Keratinocyte (primary cell): ENCODE measurements around the gene BEGAIN. TPM values are rescaled to one million over a fixed set of nuclear protein-coding genes. Genes with fewer than 3 reads are reported as not detected.
A peak's percentile ranks its signal among the peaks of the same experiment; 100 is the strongest.

Experiments
- DNase-seq: peaks from one replicate; pipeline ENCODE4 v3.0.0-alpha.2; 2011; ENCODE audit warnings: low read depth, missing footprints, low spot score
- FAIRE-seq: peaks from 2 replicates; lab custom pipeline; 2011; peaks lifted over from hg19 to GRCh38; lab: Jason Lieb, UNC
- H2AFZ ChIP-seq: 2 replicates; pipeline ENCODE4 v1.6.0; 2012; ENCODE audit warnings: low read length, control low read depth, inconsistent platforms; ENCODE audit not compliant: control insufficient read depth
- H3K27ac ChIP-seq: 2 replicates; pipeline ENCODE4 v1.5.1; 2011; ENCODE audit warnings: low read length; ENCODE audit not compliant: control insufficient read depth, insufficient read depth
- H3K27me3 ChIP-seq: 3 replicates; pipeline ENCODE4 v1.6.0; 2011; ENCODE audit warnings: low read length; ENCODE audit not compliant: control insufficient read depth, insufficient read depth; ENCODE audit errors: extremely low read depth
- H3K36me3 ChIP-seq, 2 experiments: 2 replicates in 1 of 2; 3 replicates in 1 of 2; pipeline ENCODE4 v1.5.1; 2011; ENCODE audit warnings: low read length in 2 of 2, mild to moderate bottlenecking in 1 of 2; ENCODE audit not compliant: control insufficient read depth in 2 of 2, insufficient read depth in 2 of 2; ENCODE audit errors: extremely low read depth in 1 of 2
- H3K4me1 ChIP-seq: 3 replicates; pipeline ENCODE4 v1.5.1; 2011; ENCODE audit warnings: low read length; ENCODE audit not compliant: control insufficient read depth, insufficient read depth; ENCODE audit errors: extremely low read depth
- H3K4me2 ChIP-seq: 3 replicates; pipeline ENCODE4 v1.6.0; 2011; ENCODE audit warnings: low read depth, low read length; ENCODE audit not compliant: control insufficient read depth, insufficient read depth; ENCODE audit errors: extremely low read depth
- H3K4me3 ChIP-seq, 3 experiments: fragments of 200-600 bp in 1 of 3; sonication (generic) in 1 of 3; 2 replicates in 2 of 3; 3 replicates in 1 of 3; pipeline ENCODE4 v1.5.1; 2011 to 2016; ENCODE audit warnings: low read length in 3 of 3, mild to moderate bottlenecking in 3 of 3, control low read depth in 2 of 3, inconsistent platforms in 1 of 3, low read depth in 1 of 3, mixed read lengths in 1 of 3, mixed run types in 1 of 3, moderate library complexity in 1 of 3; ENCODE audit not compliant: control insufficient read depth in 2 of 3, insufficient read depth in 2 of 3; ENCODE audit errors: extremely low read depth in 1 of 3
- H3K79me2 ChIP-seq: 2 replicates; pipeline ENCODE4 v1.6.0; 2012; ENCODE audit warnings: low read length; ENCODE audit not compliant: control insufficient read depth, insufficient read depth
- H3K9ac ChIP-seq: 3 replicates; pipeline ENCODE4 v1.6.0; 2011; ENCODE audit warnings: low read length; ENCODE audit not compliant: control insufficient read depth, insufficient read depth; ENCODE audit errors: extremely low read depth
- H3K9me1 ChIP-seq: 3 replicates; pipeline ENCODE4 v1.6.0; 2011; ENCODE audit warnings: low read length; ENCODE audit not compliant: control insufficient read depth, insufficient read depth; ENCODE audit errors: extremely low read depth
- H3K9me3 ChIP-seq: 2 replicates; pipeline ENCODE4 v1.5.1; 2012; ENCODE audit warnings: low read depth, low read length; ENCODE audit not compliant: control insufficient read depth
- H4K20me1 ChIP-seq: 3 replicates; pipeline ENCODE4 v1.6.0; 2011; ENCODE audit warnings: low read length; ENCODE audit not compliant: control insufficient read depth, insufficient read depth; ENCODE audit errors: extremely low read depth
- EZH2 ChIP-seq: IDR thresholded peaks from one replicate; pipeline ENCODE4 v1.6.1; 2012; ENCODE audit warnings: inconsistent platforms, mild to moderate bottlenecking, low read length, moderate library complexity
- dilution Hi-C: fragments of 300-500 bp; cut with MboI; formaldehyde crosslinking; loops from one replicate; pipeline ENCODE4 v1.7.0; 2020; ENCODE audit warnings: low sequenced_read_pairs; ENCODE audit not compliant: extremely low pct_ligation_motif_present
- polyA plus RNA-seq, 5 experiments: library from polyadenylated mRNA; depleted of rRNA in 3 of 5; stranded (reverse) in 3 of 5; stranded (forward) in 1 of 5; unstranded in 1 of 5; fragments of >200 nt; gene quantifications; 1 replicate in 1 of 5; 2 replicates in 3 of 5; 3 replicates in 1 of 5; pipeline versions ENCODE4 v1.2.1 to v1.2.3, GENCODE V29; 2011 to 2012; ENCODE audit warnings: missing spikeins in 2 of 5, low read depth in 1 of 5, low replicate concordance in 1 of 5
- TF ChIP-seq, protein P1 (sequence below), 3 experiments: IDR thresholded peaks in 1 of 3; conservative IDR thresholded peaks in 1 of 3; optimal IDR thresholded peaks in 1 of 3; 2 replicates in 2 of 3; 3 replicates in 1 of 3; pipeline versions ENCODE3 to v1.5.1; 2011; ENCODE audit warnings: low read length in 3 of 3, mild to moderate bottlenecking in 3 of 3, moderate library complexity in 2 of 3, control low read depth in 1 of 3, inconsistent platforms in 1 of 3; ENCODE audit not compliant: insufficient read depth in 2 of 3; ENCODE audit errors: extremely low read depth in 1 of 3

The BEGAIN gene
- polyA plus RNA-seq, 1 donor (not counting 4 experiments of a cell fraction or from before 2014, with no cell fraction given) = 0.25 TPM

GRCh38 chr14:100526632-100527031 is 60.6 kb downstream of the BEGAIN start:
- Histone ChIP-seq H3K4me2 (no peak overlapping the region), H3K9me3 (no peaks in the 10 kb centered on the region), H3K36me3 (peaks cover 0 to 5% of the 10 kb centered on the region in 2 experiments), H2AFZ (no peak overlapping the region), H4K20me1 (no peaks in the 10 kb centered on the region), H3K27me3 (no peaks in the 10 kb centered on the region), H3K79me2 (no peaks in the 10 kb centered on the region), H3K9me1 (no peaks in the 10 kb centered on the region), H3K9ac (no peak overlapping the region), H3K4me3 (no peak overlapping the region), H3K4me1 (no peaks in the 10 kb centered on the region), H3K27ac (no peak overlapping the region)
- TF ChIP-seq, protein P1, sequence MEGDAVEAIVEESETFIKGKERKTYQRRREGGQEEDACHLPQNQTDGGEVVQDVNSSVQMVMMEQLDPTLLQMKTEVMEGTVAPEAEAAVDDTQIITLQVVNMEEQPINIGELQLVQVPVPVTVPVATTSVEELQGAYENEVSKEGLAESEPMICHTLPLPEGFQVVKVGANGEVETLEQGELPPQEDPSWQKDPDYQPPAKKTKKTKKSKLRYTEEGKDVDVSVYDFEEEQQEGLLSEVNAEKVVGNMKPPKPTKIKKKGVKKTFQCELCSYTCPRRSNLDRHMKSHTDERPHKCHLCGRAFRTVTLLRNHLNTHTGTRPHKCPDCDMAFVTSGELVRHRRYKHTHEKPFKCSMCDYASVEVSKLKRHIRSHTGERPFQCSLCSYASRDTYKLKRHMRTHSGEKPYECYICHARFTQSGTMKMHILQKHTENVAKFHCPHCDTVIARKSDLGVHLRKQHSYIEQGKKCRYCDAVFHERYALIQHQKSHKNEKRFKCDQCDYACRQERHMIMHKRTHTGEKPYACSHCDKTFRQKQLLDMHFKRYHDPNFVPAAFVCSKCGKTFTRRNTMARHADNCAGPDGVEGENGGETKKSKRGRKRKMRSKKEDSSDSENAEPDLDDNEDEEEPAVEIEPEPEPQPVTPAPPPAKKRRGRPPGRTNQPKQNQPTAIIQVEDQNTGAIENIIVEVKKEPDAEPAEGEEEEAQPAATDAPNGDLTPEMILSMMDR (optimal IDR thresholded peaks at IDR 0.05 in 1 of 3, IDR thresholded peaks at IDR 0.05 in 1 of 3, conservative IDR thresholded peaks at IDR 0.05 in 1 of 3; ENCODE audit: extremely low read depth in 1 of 3, insufficient read depth in 2 of 3, low read length in 3 of 3) = no peak
- no peak for TF ChIP-seq EZH2
- peak; percentile 9 for FAIRE-seq
- no peak for DNase-seq
- dilution Hi-C loops = no loop called here

DNA sequence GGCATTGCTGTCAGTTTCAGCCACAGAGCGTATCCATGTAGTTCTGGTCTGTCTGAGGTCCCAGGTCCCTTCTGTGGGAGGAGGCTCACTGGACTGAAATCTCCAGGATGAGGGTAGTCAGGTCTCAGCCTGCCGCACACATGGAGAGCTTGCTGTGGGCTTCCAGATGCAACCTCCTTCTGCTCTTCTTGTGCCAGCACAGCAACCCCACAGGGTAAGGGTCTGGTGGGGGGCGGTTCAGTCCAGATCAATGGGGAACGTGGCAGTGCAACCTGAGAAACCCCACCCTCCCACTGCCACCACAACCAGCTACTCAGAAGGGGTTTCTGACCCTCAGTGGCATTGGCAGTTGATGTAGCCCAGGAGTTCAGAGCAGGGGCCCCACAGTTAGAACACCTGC is 61.2 kb downstream of the BEGAIN start:
- no peak for DNase-seq
- Histone ChIP-seq H3K27me3 (no peaks in the 10 kb centered on the region), H4K20me1 (no peaks in the 10 kb centered on the region), H3K9me3 (no peaks in the 10 kb centered on the region), H3K27ac (no peak overlapping the region), H2AFZ (no peak overlapping the region), H3K9me1 (no peaks in the 10 kb centered on the region), H3K36me3 (peaks cover 0 to 5% of the 10 kb centered on the region in 2 experiments), H3K9ac (no peak overlapping the region), H3K79me2 (no peaks in the 10 kb centered on the region), H3K4me1 (no peaks in the 10 kb centered on the region), H3K4me2 (no peak overlapping the region), H3K4me3 (no peak overlapping the region)
- dilution Hi-C loops = no loop called here
- no peak for FAIRE-seq
- no peak for TF ChIP-seq EZH2
- TF ChIP-seq, protein P1 (optimal IDR thresholded peaks at IDR 0.05 in 1 of 3, IDR thresholded peaks at IDR 0.05 in 1 of 3, conservative IDR thresholded peaks at IDR 0.05 in 1 of 3; ENCODE audit: extremely low read depth in 1 of 3, insufficient read depth in 2 of 3, low read length in 3 of 3) = no peak
